RWPE2 (cell line): ENCODE data around the gene NOL4L.

Experiments
- ATAC-seq: fragments of 200-7000 bp; cut with Tn5 transposase; 3 replicates; pipeline ENCODE4 v1.9.1; 2021; ENCODE audit warnings: low read depth
- DNase-seq: peaks from one replicate; pipeline ENCODE4 v3.0.0-alpha.2; 2020; ENCODE audit warnings: low spot score
- H3K27ac ChIP-seq: fragments of 450-650 bp; 2 replicates; pipeline ENCODE4 v1.5.1; 2017; ENCODE audit warnings: mild to moderate bottlenecking; ENCODE audit not compliant: poor library complexity, severe bottlenecking
- H3K27me3 ChIP-seq: fragments of 250-450 bp; sonication (Bioruptor Pico); 2 replicates; pipeline ENCODE4 v1.5.1; 2021; ENCODE audit warnings: mild to moderate bottlenecking, moderate library complexity; ENCODE audit not compliant: insufficient read depth, poor library complexity, severe bottlenecking
- H3K36me3 ChIP-seq: fragments of 250-450 bp; sonication (Bioruptor Pico); 2 replicates; pipeline ENCODE4 v1.5.1; 2020; ENCODE audit warnings: low read depth, mild to moderate bottlenecking, moderate library complexity
- H3K4me1 ChIP-seq: fragments of 250-450 bp; sonication (Bioruptor Pico); 2 replicates; pipeline ENCODE4 v1.5.1; 2021; ENCODE audit warnings: mild to moderate bottlenecking, moderate library complexity; ENCODE audit not compliant: insufficient read depth, poor library complexity, severe bottlenecking
- H3K4me3 ChIP-seq: fragments of 250-450 bp; sonication (Bioruptor Pico); 2 replicates; pipeline ENCODE4 v1.5.1; 2021; ENCODE audit warnings: mild to moderate bottlenecking, moderate library complexity; ENCODE audit not compliant: severe bottlenecking
- H3K9me3 ChIP-seq: fragments of 250-450 bp; sonication (Bioruptor Pico); 2 replicates; pipeline ENCODE4 v1.5.1; 2021; ENCODE audit warnings: mild to moderate bottlenecking, moderate library complexity; ENCODE audit not compliant: severe bottlenecking
- CTCF ChIP-seq: fragments of 450-650 bp; IDR thresholded peaks from one replicate; pipeline ENCODE4 v1.5.1; 2017; ENCODE audit warnings: mild to moderate bottlenecking, moderate library complexity; ENCODE audit not compliant: poor library complexity, severe bottlenecking

The NOL4L gene

GRCh38 chr20:32517914-32518592 is 67.1 kb downstream of the NOL4L start:
- ATAC-seq, result no peak
- H3K4me1 ChIP-seq, result no peaks in the 10 kb centered on the region
- no peak for TF ChIP-seq CTCF
- H3K36me3 ChIP-seq, result no peaks in the 10 kb centered on the region
- no peak overlapping the region for H3K27ac ChIP-seq
- H3K4me3 ChIP-seq, result no peak overlapping the region
- no peaks in the 10 kb centered on the region for H3K27me3 ChIP-seq
- no peaks in the 10 kb centered on the region for H3K9me3 ChIP-seq
- DNase-seq, result peak; percentile 74

DNA sequence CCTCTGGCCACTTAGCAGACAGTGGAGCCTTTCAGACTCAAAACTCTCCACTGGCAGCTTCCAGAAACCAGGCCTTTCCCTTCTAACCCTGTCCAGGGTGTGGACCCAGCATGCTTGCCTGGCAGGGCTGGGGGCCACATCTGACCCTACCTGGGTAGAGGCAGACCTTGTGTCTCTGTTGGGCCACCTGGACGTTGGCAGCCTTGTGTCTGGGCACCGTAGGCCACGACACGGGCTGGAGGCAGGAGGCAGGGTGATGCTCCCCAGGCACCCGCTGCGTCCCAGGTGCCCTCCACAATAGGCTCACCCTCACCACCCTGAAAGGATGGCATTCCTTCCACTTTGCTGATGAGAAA is 67.6 kb downstream of the NOL4L start:
- H3K4me1 ChIP-seq, result no peaks in the 10 kb centered on the region
- no peak for ATAC-seq
- TF ChIP-seq CTCF, result no peak
- no peaks in the 10 kb centered on the region for H3K27me3 ChIP-seq
- DNase-seq, result no peak
- no peaks in the 10 kb centered on the region for H3K9me3 ChIP-seq
- no peak overlapping the region for H3K27ac ChIP-seq
- no peaks in the 10 kb centered on the region for H3K36me3 ChIP-seq
- H3K4me3 ChIP-seq, result no peak overlapping the region

- H3K27ac ChIP-seq, result no peak overlapping the region
- no peaks in the 10 kb centered on the region for H3K36me3 ChIP-seq
- no peak for TF ChIP-seq CTCF
- DNase-seq, result peak; percentile 80
- no peaks in the 10 kb centered on the region for H3K27me3 ChIP-seq
- H3K4me1 ChIP-seq, result no peaks in the 10 kb centered on the region
- H3K4me3 ChIP-seq, result no peak overlapping the region
- ATAC-seq, result no peak; the same call in 2 of the 3 replicates
- H3K9me3 ChIP-seq, result no peaks in the 10 kb centered on the region
These were observed 68.3 kb downstream of the NOL4L start for GRCh38 chr20:32516583-32517517.

- Histone ChIP-seq H3K27ac (no peak overlapping the region), H3K4me3 (no peak overlapping the region), H3K36me3 (no peaks in the 10 kb centered on the region), H3K9me3 (no peaks in the 10 kb centered on the region), H3K27me3 (no peaks in the 10 kb centered on the region), H3K4me1 (peaks cover 6% of the 10 kb centered on the region)
- ATAC-seq, result no peak
- peak; percentile 67 for DNase-seq
- TF ChIP-seq CTCF, result no peak
These were observed 69.5 kb downstream of the NOL4L start for GRCh38 chr20:32515631-32516101.
